Loucy (cell line): Measurements from ENCODE around the gene NCOA7.

Source experiments
- CTCF ChIP-seq: fragments of 200-600 bp; sonication (generic); conservative IDR thresholded peaks from 2 replicates; pipeline ENCODE4 v1.5.1; 2014; ENCODE audit warnings: mild to moderate bottlenecking, antibody characterized with exemption, low read length
- EZH2phosphoT487 ChIP-seq: fragments of 200-600 bp; IDR thresholded peaks from 2 replicates; pipeline ENCODE4 v1.6.1; 2018; ENCODE audit warnings: antibody characterized with exemption, mild to moderate bottlenecking, moderate library complexity, borderline replicate concordance

- TF ChIP-seq CTCF (no peak), EZH2phosphoT487 (no peak)
These were observed 168.3 kb downstream of the NCOA7 start for GRCh38 chr6:125959041-125959440.
